Body of pancreas (tissue), 4 donors: ENCODE results near the gene ROBO2. TPM values are rescaled to one million over a fixed set of nuclear protein-coding genes. Genes with fewer than 3 reads are reported as not detected.

Source experiments
- ATAC-seq: fragments of 150-250 bp; one replicate; pipeline ENCODE4 v1.9.1; 2016
- DNase-seq, 4 donors: peaks; one replicate each; pipeline ENCODE4 v3.0.0-alpha.2; 2019
- H3K27ac ChIP-seq, 4 donors: fragments of 200-600 bp; sonication (generic); 1 replicate in 3 of 4; 2 replicates in 1 of 4; pipeline versions ENCODE4 v1.5.1 to v1.6.1; 2016 to 2019; ENCODE audit warnings: mild to moderate bottlenecking in 1 of 4, mixed read lengths in 1 of 4, moderate library complexity in 1 of 4
- H3K27me3 ChIP-seq, 2 donors: fragments of 200-600 bp; sonication (generic); one replicate each; pipeline ENCODE4 v1.6.0; 2016; ENCODE audit warnings: mild to moderate bottlenecking in 1 of 2
- H3K36me3 ChIP-seq, 2 donors: fragments of 200-600 bp; sonication (generic); replicated peaks in 1 of 2; 2 replicates each; pipeline ENCODE4 v1.5.1; 2016; ENCODE audit warnings: low read depth in 2 of 2; ENCODE audit not compliant: insufficient read depth in 1 of 2
- H3K4me1 ChIP-seq: fragments of 200-600 bp; sonication (generic); one replicate; pipeline ENCODE4 v1.6.0; 2016
- H3K4me3 ChIP-seq, 2 donors: fragments of 200-600 bp; sonication (generic); 1 replicate in 1 of 2; 2 replicates in 1 of 2; pipeline ENCODE4 v1.5.1; 2016 to 2019
- H3K9me3 ChIP-seq, 3 donors: fragments of 200-600 bp; sonication (generic); 1 replicate in 2 of 3; 2 replicates in 1 of 3; pipeline ENCODE4 v1.5.1; 2016
- POLR2A ChIP-seq, 3 donors: fragments of 450-650 bp; IDR thresholded peaks; one replicate each; pipeline ENCODE4 v1.6.1; 2016; ENCODE audit warnings: antibody characterized with exemption in 3 of 3, mild to moderate bottlenecking in 2 of 3
- WGBS, 2 donors: methylation state at CpG; one replicate each; pipeline ENCODE4 v1.1.5; 2017; 5-methylcytosine and 5-hydroxymethylcytosine counted together
- intact Hi-C: fragments of 100-400 bp; cut with DNase I; formaldehyde crosslinking; loops from one replicate; pipeline ENCODE4 v1.15.1; 2023
- total RNA-seq, 2 donors: library from RNA; depleted of rRNA; stranded (reverse); fragments of >200 nt; gene quantifications; one replicate each; pipeline ENCODE4 v1.1.0, GENCODE V29; 2016
- TF ChIP-seq, protein P1 (sequence below), 7 experiments: fragments of 450-650 bp in 4 of 7; fragments of 200-600 bp in 3 of 7; sonication (generic) in 3 of 7; IDR thresholded peaks; one replicate each; pipeline ENCODE4 v1.5.1; 2016 to 2019; ENCODE audit warnings: antibody characterized with exemption in 7 of 7

Gene ROBO2
- total RNA-seq, 2 donors from 2014 or later: 1.3 to 3.0 TPM

DNA sequence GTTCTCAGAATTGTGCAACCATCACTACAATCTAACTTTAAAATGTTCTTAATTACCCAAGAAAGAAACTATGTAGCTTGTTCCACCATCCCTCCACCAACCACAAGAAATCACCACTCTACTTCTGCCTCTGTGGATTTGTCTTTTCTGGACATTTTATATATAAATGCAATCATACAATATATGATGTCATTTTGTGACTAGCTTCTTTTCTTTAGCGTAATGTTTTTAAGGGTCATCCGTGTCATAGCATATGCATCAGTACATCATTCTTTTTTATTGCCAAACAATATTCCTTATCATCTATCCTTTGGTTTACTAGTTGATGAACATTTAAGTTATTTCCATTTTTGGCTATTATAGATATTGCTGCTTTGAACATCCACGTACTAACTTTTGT, 5.8 kb downstream of the ROBO2 start:
- intact Hi-C loops: loop anchor here (10.0 kb wide), 1 partner anchor 209 kb away; no protein-coding TSS in a partner anchor
- TF ChIP-seq, protein P1, sequence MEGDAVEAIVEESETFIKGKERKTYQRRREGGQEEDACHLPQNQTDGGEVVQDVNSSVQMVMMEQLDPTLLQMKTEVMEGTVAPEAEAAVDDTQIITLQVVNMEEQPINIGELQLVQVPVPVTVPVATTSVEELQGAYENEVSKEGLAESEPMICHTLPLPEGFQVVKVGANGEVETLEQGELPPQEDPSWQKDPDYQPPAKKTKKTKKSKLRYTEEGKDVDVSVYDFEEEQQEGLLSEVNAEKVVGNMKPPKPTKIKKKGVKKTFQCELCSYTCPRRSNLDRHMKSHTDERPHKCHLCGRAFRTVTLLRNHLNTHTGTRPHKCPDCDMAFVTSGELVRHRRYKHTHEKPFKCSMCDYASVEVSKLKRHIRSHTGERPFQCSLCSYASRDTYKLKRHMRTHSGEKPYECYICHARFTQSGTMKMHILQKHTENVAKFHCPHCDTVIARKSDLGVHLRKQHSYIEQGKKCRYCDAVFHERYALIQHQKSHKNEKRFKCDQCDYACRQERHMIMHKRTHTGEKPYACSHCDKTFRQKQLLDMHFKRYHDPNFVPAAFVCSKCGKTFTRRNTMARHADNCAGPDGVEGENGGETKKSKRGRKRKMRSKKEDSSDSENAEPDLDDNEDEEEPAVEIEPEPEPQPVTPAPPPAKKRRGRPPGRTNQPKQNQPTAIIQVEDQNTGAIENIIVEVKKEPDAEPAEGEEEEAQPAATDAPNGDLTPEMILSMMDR (IDR thresholded peaks at IDR 0.05): no peak
- no peak for TF ChIP-seq POLR2A (IDR thresholded peaks at IDR 0.05)
- DNase-seq (no peak), ATAC-seq (no peak)
- Histone ChIP-seq H3K27me3 (no peaks in the 10 kb centered on the region), H3K36me3 (no peaks in the 10 kb centered on the region), H3K4me3 (no peak overlapping the region), H3K27ac (no peak overlapping the region), H3K4me1 (no peaks in the 10 kb centered on the region), H3K9me3 (no peaks in the 10 kb centered on the region)
- WGBS, 2 donors: 93% methylated on average over 3 of the region's 3 CpGs

GRCh38 chr3:77048186-77048585, 8.3 kb downstream of the ROBO2 start:
- no peak for DNase-seq
- Histone ChIP-seq H3K27me3 (no peaks in the 10 kb centered on the region), H3K9me3 (no peaks in the 10 kb centered on the region), H3K36me3 (no peaks in the 10 kb centered on the region), H3K4me1 (peaks cover 5% of the 10 kb centered on the region), H3K4me3 (no peak overlapping the region), H3K27ac (no peak overlapping the region)
- TF ChIP-seq, protein P1 (IDR thresholded peaks at IDR 0.05): no peak
- TF ChIP-seq POLR2A (IDR thresholded peaks at IDR 0.05): no peak
- 43 to 50% methylated on average over 5 of the region's 5 CpGs for WGBS, 2 donors
- intact Hi-C loops: loop anchor here (10.0 kb wide), 1 partner anchor 207 kb away; no protein-coding TSS in a partner anchor
- ATAC-seq: no peak

GRCh38 chr3:77051591-77051990, 11.7 kb downstream of the ROBO2 start:
- no peaks in the 10 kb centered on the region for H3K9me3 ChIP-seq
- 89 to 95% methylated on average over 5 of the region's 5 CpGs for WGBS, 2 donors
- no peaks in the 10 kb centered on the region for H3K36me3 ChIP-seq
- H3K4me3 ChIP-seq: no peak overlapping the region
- DNase-seq (no peak), ATAC-seq (no peak)
- H3K27ac ChIP-seq: no peak overlapping the region
- TF ChIP-seq, protein P1 (IDR thresholded peaks at IDR 0.05): no peak
- no peak for TF ChIP-seq POLR2A (IDR thresholded peaks at IDR 0.05)
- intact Hi-C loops: no loop called here
- H3K4me1 ChIP-seq: peaks cover 12% of the 10 kb centered on the region
- no peaks in the 10 kb centered on the region for H3K27me3 ChIP-seq

DNA sequence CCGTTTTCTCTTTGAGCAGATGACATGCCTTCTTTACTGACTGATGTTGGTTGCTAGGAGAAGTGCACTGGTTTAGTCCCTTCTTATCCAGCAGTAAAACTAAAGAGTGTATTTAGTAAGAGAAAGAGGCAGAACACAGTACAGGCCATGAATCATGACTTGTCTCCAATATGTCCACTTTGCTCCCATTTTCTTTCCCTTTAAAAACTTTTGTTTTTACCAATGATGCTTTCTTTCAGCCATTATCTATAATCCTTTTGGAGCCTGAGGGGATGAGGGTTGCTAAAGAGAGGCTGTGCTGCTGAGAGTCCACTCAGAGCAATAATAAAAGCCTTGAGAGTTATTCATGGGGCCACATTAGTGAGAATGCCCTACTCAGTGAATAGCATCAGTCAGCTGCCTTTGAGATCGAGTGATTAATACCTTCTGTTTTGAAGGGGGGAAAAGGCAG, 12.2 kb downstream of the ROBO2 start:
- Histone ChIP-seq H3K36me3 (no peaks in the 10 kb centered on the region), H3K4me3 (no peak overlapping the region), H3K4me1 (peaks cover 12% of the 10 kb centered on the region), H3K9me3 (no peaks in the 10 kb centered on the region), H3K27me3 (no peaks in the 10 kb centered on the region), H3K27ac (no peak overlapping the region)
- TF ChIP-seq, protein P1 (IDR thresholded peaks at IDR 0.05): no peak
- no peak for TF ChIP-seq POLR2A (IDR thresholded peaks at IDR 0.05)
- DNase-seq (no peak), ATAC-seq (no peak)
- intact Hi-C loops: no loop called here
- 79 to 91% methylated on average over 2 of the region's 2 CpGs for WGBS, 2 donors
